HG02623 (cell line): ENCODE results near the gene BCL2A1.
"Not testable (repeated sequence)": the region's sequence is repeated elsewhere in the genome, so short reads cannot be mapped to it uniquely, and the experiment has no call there.

Experiments
- ATAC-seq: cut with Tn5 transposase; IDR thresholded peaks from one replicate; pipeline ENCODE4 v1.9.1; 2021; ENCODE audit warnings: moderate library complexity; ENCODE audit not compliant: unreplicated experiment

The BCL2A1 gene

DNA sequence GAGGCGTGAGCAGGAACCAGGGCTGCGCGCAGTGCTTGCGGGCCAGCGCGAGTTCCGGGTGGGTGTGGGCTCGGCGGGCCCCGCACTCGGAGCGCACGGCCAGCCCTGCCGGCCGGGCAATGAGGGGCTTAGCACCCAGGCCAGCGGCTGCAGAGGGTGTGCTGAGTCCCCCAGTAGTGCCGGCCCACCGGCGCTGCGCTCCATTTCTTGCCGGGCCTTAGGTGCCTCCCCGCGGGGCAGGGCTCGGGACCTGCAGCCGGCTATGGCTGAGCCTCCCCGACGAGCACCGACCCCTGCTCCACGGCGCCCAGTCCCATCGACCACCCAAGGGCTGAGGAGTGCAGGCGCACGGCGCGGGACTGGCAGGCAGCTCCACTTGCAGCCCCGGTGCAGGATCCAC, 44.9 kb downstream of the BCL2A1 start:
- not testable (repeated sequence) for ATAC-seq

DNA sequence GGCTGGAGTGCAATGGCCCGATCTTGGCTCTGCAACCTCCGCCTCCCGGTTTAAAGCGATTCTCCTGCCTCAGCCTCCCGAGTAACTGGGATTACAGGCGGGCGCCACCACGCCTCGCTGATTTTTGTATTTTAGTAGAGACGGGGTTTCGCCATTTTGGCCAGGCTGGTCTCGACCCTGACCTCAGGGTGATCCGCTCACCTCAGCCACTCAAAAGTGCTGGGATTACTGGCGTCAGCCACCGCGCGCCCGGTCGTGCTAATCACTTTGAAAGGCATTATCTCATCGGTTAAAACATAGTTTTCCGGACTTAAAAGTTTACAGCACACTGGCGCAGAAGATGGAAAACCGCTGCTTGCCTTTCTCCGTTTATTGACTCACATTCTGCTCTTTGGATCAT, 46.6 kb downstream of the BCL2A1 start:
- no peak for ATAC-seq

DNA sequence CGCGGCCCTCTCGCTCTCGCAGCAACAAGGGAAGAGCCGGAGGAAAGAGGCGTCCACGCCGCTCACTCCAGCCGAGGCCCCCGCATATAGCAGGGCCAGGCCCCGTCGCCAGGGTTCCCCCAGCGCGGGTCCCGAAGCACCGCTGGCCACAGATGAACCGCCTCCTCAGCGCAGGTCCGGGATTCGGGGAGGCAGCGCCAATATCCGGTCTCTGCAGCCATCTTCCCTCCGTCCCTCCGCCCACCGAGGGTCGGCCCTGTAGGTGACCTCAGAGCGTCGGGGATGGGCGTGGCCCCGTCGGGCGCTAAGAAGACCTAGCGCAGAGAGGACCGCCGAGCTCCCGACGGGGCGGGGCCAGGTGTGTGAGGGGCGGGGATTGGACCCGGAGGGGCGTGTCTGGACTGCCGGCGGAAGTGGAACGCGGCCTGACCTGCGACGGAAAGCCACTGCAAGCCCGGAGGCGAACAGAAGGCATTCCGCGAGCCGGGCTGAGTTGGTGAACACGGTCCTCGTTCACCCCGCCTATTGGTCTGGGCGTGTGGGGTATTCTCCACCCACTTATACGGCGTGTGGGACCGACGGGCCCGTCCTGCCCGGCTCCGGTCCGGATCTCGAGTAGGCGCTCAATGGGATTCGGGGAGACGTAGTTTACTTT, 47.4 kb downstream of the BCL2A1 start:
- ATAC-seq = peak; percentile 93

DNA sequence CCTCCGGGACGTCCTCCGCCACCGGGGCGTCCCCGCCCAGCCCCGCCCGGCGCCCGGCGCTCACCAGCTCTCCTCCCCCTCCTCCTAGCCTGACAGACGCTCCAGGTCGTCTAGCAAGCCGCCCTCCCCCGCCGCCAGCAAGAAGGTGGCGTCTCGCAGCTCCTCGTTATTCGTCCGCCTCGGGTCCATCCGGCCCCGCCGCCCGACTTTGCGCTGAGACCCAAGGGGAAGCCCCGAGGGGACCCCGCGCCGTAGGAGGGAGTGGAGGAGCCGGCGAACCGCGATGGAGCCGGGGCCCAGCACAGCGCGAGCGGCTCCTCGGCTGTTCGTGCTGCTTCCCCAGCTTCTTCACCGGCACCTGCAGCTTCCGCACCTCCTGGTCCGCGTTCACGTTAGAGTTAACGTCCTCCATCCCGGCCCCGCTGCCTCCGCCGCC, 47.9 kb downstream of the BCL2A1 start:
- ATAC-seq = peak; percentile 29

DNA sequence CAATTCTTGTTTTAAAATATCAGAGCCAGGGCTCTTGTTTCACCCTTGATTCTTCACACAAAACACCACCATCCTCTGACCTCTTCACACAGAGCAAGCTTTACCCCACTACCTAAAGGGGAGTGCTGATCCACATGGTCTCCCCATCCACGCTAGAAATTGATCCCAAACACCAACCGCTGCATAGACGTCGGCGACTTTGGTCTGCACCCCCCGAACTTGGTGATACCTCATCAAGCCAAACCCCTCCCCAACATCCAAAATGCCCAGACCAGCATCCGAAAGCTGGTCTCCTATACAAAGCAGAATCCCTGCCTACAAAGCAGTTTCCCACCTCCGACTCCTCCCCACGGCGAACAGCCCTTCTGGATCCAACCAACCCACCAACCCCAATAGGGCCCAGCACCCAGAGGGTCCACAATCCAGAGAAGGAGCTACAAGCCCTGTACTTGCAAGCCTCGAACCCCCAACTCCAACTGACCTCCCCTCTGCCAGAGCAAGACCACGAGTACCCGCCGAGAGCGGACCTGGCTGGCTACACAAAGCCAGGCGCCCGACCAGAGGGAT, 48.4 kb downstream of the BCL2A1 start:
- ATAC-seq = no peak

DNA sequence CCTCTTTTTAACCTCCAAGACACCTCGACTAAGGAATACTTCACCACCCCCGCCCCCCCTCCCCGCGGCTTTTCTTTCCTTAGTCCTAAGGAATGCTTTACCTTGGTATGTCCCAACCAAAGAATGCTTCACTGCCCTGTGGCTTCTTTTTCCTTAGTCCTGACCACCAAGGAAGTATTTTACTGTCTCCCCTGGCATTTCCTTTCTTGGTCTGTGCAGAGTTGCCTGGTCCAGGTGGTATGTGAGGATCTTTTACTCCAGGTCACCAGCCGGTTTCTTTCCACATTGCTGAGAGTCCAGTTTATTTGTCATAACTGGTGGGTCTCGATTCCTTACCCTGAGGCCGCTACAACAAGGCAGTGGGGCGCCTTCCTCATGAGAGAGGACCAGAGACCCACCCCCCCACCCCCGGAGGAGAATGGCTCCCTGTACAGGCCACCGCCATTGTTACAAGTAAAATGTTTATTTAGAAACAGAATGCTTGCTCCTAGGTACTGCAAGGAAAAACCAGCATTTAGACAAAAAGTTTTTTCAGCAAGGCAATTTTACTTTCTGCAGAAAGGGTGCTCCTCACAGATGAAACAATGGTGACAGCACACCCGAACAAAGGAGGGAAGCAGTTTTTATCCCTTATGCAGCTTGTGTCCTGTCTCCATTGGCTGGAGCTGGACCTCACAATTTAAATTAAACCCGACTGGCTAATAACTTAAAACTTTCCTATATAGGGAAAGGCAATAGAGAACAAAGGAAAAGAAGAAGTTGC, 51.1 kb downstream of the BCL2A1 start:
- no peak for ATAC-seq

DNA sequence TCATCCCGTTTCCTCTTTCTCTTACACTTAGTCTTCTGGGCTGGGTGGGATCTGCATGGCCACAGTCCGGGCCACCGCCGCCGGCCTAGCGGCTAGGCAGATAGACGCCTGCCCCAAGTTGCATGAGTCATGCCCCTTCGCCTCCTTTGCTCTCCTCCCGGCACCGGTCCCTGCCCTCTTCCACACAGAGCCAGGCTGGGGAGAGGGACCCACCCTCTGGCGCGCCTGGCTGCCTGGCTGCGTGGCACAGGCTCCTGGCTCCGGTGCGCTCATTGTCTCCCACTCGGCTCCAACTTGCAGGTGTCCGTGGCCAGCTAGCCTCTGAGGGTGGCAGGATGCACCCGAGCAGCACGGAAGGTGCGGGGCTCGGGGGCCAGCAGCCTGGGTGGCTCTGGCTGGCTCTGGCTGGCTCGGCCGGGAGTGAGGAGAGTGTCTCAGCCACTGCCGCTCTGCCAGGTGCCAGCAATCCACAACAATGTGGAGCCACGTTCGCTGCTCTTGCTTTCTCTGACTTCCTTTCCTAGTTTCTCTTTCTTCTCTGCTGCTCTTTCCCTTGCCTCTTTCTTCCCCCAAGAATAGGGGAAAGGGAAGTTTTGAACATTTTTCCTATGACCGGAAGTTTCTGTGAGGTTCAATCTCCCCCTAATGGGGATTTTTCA, 51.8 kb downstream of the BCL2A1 start:
- ATAC-seq = no peak

DNA sequence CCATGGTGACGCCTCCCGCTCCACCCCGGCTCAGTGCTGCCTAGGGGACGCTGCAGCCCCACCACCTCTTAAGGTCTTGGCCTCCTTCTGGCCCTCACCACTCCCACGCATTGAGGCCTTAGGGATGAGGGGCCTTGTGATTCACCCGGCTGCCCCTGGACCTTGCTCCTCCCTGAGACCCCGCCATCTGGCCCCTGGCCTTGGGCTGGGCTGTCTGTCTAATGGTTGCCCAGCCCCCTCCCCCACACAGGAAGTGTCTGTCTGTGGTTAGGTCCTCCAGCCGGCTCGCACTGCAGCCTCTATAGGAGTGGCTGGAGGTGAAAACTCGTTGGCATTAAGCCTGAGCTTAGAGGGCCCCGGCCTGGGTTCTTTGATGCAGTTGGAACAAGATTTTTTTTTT, 52.7 kb downstream of the BCL2A1 start:
- no peak for ATAC-seq

DNA sequence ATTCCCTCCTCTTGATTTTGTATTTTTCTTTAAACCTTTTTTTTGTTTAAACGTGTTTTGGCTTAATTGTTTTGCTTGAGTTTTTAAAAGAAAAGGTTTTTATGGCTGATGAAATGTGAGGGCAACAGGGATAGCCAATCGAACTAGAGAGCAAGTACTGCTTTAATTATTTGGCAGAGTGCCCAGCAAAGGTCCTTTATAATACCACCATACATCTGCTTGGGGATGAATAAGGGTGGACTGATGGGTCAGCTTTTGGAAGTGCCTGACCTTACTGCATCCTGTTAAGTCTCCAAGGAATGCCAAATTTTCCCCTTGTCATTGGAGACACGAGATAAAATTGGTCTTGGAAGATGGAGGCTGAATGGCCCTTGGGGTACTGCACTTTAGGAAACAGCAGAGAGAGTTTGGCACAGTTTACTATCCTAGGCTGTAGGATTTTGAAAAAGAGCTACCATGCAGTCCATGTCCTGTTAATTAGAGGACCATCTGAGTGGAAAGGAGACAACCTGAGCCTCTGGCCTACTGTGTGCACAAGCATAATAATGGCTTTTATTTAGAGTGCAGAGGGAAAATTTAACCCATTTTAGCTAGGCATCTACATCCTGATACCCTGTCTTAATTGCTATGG, 54.4 kb downstream of the BCL2A1 start:
- ATAC-seq = no peak

DNA sequence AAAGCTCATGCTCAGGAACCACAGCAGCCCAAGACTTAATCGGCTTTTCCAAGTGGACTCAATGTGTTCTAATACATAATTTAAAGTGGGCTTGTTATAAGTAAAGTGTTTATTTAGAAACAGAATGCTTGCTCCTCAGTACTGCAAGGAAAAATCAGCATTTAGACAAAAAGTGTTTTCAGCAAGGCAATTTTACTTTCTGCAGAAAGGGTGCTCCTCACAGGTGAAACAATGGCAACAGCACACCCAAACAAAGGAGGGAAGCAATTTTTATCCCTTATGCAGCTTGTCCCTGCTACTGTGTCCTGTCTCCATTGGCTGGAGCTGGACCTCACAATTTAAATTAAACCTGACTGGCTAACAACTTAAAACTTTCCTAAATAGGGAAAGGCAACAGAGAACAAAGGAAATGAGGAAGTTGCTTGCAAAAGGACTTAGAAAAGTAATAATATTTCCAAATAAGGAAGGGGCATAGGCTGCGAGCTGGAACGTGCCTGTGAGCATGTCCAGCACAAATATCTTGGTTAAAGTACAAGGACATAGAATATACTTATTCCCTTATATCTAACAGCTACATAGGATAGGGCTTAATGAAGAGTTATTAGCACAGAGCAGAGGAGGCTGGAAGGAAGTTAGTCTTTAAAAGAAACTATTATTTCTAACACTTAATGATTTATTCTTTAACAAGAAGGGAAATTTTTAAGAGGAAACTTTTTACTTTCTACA, 55.1 kb downstream of the BCL2A1 start:
- not testable (repeated sequence) for ATAC-seq

DNA sequence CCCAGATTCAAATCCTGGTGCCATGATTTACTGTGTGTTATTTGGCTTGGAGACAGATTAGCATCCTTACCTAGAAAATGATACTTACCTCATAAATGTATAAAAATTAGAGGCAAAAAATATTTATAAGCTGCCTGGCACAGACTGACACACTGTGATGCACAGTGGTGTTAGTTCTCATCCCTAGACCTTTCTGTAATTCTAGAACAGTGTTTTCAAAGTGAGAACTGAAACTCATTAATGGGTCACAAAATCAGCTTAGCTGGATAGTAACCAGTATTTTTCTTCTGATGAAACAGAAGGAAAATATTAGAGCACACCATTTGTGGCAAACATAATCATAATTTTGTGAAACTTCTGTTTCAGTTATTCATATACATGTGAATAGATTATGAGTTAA, 56.3 kb downstream of the BCL2A1 start:
- no peak for ATAC-seq
